ENCODE results near the gene NUP214. TPM values are rescaled to one million over a fixed set of nuclear protein-coding genes. Genes with fewer than 3 reads are reported as not detected.
A peak's percentile ranks its signal among the peaks of the same experiment; 100 is the strongest.

NUP214 gene
- total and polyA plus RNA-seq, 4 donors = 6.6 to 63.6 (median 40.3) TPM

DNA sequence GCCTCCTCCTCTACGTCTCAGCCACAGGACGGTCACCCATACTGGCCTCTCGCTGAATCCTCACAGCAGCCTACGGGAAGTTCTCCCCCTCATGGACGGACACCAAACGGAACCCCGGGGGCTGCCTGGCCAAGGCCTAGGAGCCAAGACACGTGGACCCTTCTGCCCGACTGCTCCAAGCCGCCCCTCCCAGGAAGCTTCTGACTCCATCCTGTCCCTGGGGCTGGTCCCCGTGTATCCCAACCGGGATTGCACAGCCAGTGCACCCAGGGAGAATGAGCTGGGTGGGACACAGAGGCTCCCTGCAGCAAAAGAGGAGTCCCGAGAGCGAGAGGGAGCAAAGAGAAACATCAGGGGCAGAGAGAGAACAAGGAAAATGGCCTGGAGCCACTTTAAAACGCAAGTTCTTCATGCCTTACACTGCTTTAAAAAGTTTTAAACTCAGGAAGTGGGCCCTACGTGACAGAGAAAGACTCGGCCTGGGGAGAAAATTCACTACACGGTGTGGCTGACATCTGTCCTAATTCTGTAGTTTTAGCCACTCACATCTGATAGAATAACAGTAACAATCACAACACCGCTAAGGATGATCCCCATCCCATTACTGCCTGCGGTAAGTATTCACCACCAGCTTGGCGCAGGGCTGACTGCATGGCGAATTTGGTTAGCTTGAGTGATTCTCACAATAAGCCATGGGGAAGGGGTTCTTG is 147.9 kb downstream of the NUP214 start:
- no peak for DNase-seq
- H3K27ac ChIP-seq (ENCODE audit: low read depth in 1 of 2, low read length in 2 of 2) = no peak overlapping the region
- no peak for ATAC-seq (ENCODE audit: low FRiP score)
- H3K9me3 ChIP-seq (ENCODE audit: control insufficient read depth, low read length) = no peaks in the 10 kb centered on the region
- peaks cover 0 to 1% of the 10 kb centered on the region in 2 donors for H3K27me3 ChIP-seq (ENCODE audit: control insufficient read depth in 1 of 2, insufficient read depth in 2 of 2, low read length in 1 of 2)
- intact Hi-C loops (cut with DNase I) = no loop called here
- H3K36me3 ChIP-seq (ENCODE audit: control insufficient read depth in 1 of 2, insufficient read depth in 2 of 2, low read length in 1 of 2) = no peaks in the 10 kb centered on the region
- no peaks in the 10 kb centered on the region for H3K4me1 ChIP-seq (ENCODE audit: control insufficient read depth in 1 of 2, insufficient read depth in 2 of 2, low read length in 2 of 2)
- 90 to 92% methylated on average over 22 of the region's 22 CpGs for WGBS, 2 donors
- no peak overlapping the region for H3K4me3 ChIP-seq (ENCODE audit: low read length in 2 of 2)

- 78 to 87% methylated on average over 13 of the region's 13 CpGs for WGBS, 2 donors
Observed at GRCh38 chr9:131273856-131274673, 148.7 kb downstream of the NUP214 start.

DNA sequence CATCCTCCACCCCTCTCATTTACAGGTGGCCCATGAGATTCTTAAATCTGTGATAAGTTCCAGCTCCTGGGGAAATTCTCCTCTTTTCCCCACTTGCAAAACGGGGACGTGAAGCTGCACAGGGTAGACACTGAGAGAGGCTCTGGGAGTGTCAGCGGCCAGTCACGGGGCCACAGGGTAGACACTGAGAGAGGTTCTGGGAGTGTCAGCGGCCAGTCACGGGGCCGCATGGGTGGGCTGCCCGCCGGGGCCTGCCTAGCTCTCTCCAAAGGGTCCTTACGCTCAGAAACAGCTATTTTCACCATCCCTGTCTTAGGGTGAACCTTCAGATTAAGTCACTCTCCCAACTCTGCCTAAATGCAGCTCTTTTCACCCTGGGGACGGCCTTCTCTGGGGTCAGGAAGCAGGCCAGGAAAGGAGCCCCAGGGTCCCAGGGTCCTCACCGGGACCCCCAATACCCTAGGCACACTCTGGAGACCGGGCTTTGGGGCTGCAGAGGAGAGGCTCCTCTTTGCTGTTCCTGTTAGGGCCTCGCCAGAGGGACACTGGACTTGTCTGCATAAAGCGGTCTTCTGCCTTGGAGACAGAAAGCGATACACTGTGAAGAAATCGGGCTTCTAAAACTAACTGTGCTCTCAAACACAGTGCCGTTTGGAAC is 149.4 kb downstream of the NUP214 start:
- intact Hi-C loops (cut with DNase I) = no loop called here
- no peaks in the 10 kb centered on the region for H3K36me3 ChIP-seq (ENCODE audit: control insufficient read depth in 1 of 2, insufficient read depth in 2 of 2, low read length in 1 of 2)
- no peaks in the 10 kb centered on the region for H3K9me3 ChIP-seq (ENCODE audit: control insufficient read depth, low read length)
- no peak overlapping the region for H3K4me3 ChIP-seq (ENCODE audit: low read length in 2 of 2)
- peaks cover 0 to 1% of the 10 kb centered on the region in 2 donors for H3K27me3 ChIP-seq (ENCODE audit: control insufficient read depth in 1 of 2, insufficient read depth in 2 of 2, low read length in 1 of 2)
- no peak overlapping the region for H3K27ac ChIP-seq (ENCODE audit: low read depth in 1 of 2, low read length in 2 of 2)
- ATAC-seq (ENCODE audit: low FRiP score) (no peak), DNase-seq (peak in 1 of 2 donors; percentile 84)
- 87 to 91% methylated on average over 18 of the region's 18 CpGs for WGBS, 2 donors
- H3K4me1 ChIP-seq (ENCODE audit: control insufficient read depth in 1 of 2, insufficient read depth in 2 of 2, low read length in 2 of 2) = no peaks in the 10 kb centered on the region

More at GRCh38 chr9:131273856-131274673, 148.7 kb downstream of the NUP214 start:
- Histone ChIP-seq H3K36me3 (ENCODE audit: control insufficient read depth in 1 of 2, insufficient read depth in 2 of 2, low read length in 1 of 2) (no peaks in the 10 kb centered on the region), H3K27me3 (ENCODE audit: control insufficient read depth in 1 of 2, insufficient read depth in 2 of 2, low read length in 1 of 2) (peaks cover 0 to 1% of the 10 kb centered on the region in 2 donors), H3K9me3 (ENCODE audit: control insufficient read depth, low read length) (no peaks in the 10 kb centered on the region), H3K4me1 (ENCODE audit: control insufficient read depth in 1 of 2, insufficient read depth in 2 of 2, low read length in 2 of 2) (no peaks in the 10 kb centered on the region), H3K4me3 (ENCODE audit: low read length in 2 of 2) (no peak overlapping the region), H3K27ac (ENCODE audit: low read depth in 1 of 2, low read length in 2 of 2) (no peak overlapping the region)
- intact Hi-C loops (cut with DNase I) = no loop called here
- no peak for ATAC-seq (ENCODE audit: low FRiP score)
- no peak for DNase-seq

GRCh38 chr9:131275332-131276093 is 150.1 kb downstream of the NUP214 start:
- intact Hi-C loops (cut with DNase I) = no loop called here
- DNase-seq = no peak
- no peak overlapping the region for H3K27ac ChIP-seq (ENCODE audit: low read depth in 1 of 2, low read length in 2 of 2)
- no peak overlapping the region for H3K4me3 ChIP-seq (ENCODE audit: low read length in 2 of 2)
- H3K9me3 ChIP-seq (ENCODE audit: control insufficient read depth, low read length) = no peaks in the 10 kb centered on the region
- H3K27me3 ChIP-seq (ENCODE audit: control insufficient read depth in 1 of 2, insufficient read depth in 2 of 2, low read length in 1 of 2) = peaks cover 0 to 1% of the 10 kb centered on the region in 2 donors
- ATAC-seq (ENCODE audit: low FRiP score) = no peak
- H3K4me1 ChIP-seq (ENCODE audit: control insufficient read depth in 1 of 2, insufficient read depth in 2 of 2, low read length in 2 of 2) = no peaks in the 10 kb centered on the region
- WGBS, 2 donors = 91 to 92% methylated on average over 28 to 29 of the region's 29 CpGs
- no peaks in the 10 kb centered on the region for H3K36me3 ChIP-seq (ENCODE audit: control insufficient read depth in 1 of 2, insufficient read depth in 2 of 2, low read length in 1 of 2)

DNA sequence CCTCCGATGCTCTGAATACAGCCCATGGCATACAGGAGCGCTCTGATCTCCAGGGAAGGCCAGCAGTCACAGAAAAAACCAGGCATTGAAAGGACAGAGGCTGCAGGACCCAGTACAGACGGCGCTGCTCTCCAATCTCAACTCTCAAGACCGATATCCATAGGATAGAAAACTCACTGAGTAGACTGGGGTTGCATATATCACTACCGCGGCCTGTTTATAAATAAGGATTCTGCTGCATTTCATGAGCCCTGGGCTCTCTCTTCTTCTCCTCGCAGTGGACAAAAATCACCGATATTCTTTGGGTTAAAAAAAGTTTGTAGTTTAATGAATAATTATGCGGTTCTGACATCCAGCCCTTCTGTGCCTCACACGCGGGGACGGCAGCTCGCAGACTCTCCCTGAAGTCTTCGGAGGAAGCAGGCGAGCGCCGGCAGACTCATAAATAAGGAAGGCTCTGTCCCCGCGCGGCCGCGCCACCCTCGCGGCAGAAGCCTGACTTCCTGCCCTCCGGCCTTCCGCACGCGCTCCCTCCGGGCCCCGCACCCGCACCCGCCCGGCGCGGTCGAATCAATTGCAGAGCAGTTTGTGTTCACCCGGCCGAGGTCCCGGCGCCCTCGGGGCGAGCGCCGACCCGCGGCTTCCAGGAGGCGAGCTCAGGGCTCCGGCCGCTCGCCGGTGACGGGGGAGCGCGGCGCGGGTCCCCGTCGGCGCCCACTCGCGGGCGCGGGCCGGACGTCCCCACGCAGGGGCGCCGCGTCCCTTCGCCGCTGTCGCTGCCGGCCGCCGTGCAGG is 150.9 kb downstream of the NUP214 start, which contains the start of gene FAM78A:
Gene FAM78A, minus strand, starts transcription at position 417 of the 795 bp plus-strand sequence. Its CDS starts 331 bp downstream, at position 86.
- no peaks in the 10 kb centered on the region for H3K36me3 ChIP-seq (ENCODE audit: control insufficient read depth in 1 of 2, insufficient read depth in 2 of 2, low read length in 1 of 2)
- 17 to 20% methylated on average over 62 to 76 of the region's 76 CpGs for WGBS, 2 donors
- peak within 1 kb of the TSS; percentile 36 to 41 for H3K4me3 ChIP-seq (ENCODE audit: low read length in 2 of 2)
- intact Hi-C loops (cut with DNase I) = no loop called here
- DNase-seq (peak; percentile 85 to 86), ATAC-seq (ENCODE audit: low FRiP score) (no peak)
- H3K27ac ChIP-seq (ENCODE audit: low read depth in 1 of 2, low read length in 2 of 2) = no peak within 1 kb of the TSS
- H3K9me3 ChIP-seq (ENCODE audit: control insufficient read depth, low read length) = no peaks in the 10 kb centered on the region
- H3K4me1 ChIP-seq (ENCODE audit: control insufficient read depth in 1 of 2, insufficient read depth in 2 of 2, low read length in 2 of 2) = no peaks in the 10 kb centered on the region
- peaks cover 0 to 1% of the 10 kb centered on the region in 2 donors for H3K27me3 ChIP-seq (ENCODE audit: control insufficient read depth in 1 of 2, insufficient read depth in 2 of 2, low read length in 1 of 2)

GRCh38 chr9:131276891-131277286 is 151.5 kb downstream of the NUP214 start:
- Histone ChIP-seq H3K4me1 (ENCODE audit: control insufficient read depth in 1 of 2, insufficient read depth in 2 of 2, low read length in 2 of 2) (no peaks in the 10 kb centered on the region), H3K4me3 (ENCODE audit: low read length in 2 of 2) (peak overlapping the region; percentile 36 to 41), H3K36me3 (ENCODE audit: control insufficient read depth in 1 of 2, insufficient read depth in 2 of 2, low read length in 1 of 2) (no peaks in the 10 kb centered on the region), H3K9me3 (ENCODE audit: control insufficient read depth, low read length) (no peaks in the 10 kb centered on the region), H3K27ac (ENCODE audit: low read depth in 1 of 2, low read length in 2 of 2) (no peak overlapping the region), H3K27me3 (ENCODE audit: control insufficient read depth in 1 of 2, insufficient read depth in 2 of 2, low read length in 1 of 2) (peaks cover 0 to 1% of the 10 kb centered on the region in 2 donors)
- 1 to 4% methylated on average over 16 to 60 of the region's 60 CpGs for WGBS, 2 donors
- intact Hi-C loops (cut with DNase I) = no loop called here
- DNase-seq = no peak
- ATAC-seq (ENCODE audit: low FRiP score) = no peak

DNA sequence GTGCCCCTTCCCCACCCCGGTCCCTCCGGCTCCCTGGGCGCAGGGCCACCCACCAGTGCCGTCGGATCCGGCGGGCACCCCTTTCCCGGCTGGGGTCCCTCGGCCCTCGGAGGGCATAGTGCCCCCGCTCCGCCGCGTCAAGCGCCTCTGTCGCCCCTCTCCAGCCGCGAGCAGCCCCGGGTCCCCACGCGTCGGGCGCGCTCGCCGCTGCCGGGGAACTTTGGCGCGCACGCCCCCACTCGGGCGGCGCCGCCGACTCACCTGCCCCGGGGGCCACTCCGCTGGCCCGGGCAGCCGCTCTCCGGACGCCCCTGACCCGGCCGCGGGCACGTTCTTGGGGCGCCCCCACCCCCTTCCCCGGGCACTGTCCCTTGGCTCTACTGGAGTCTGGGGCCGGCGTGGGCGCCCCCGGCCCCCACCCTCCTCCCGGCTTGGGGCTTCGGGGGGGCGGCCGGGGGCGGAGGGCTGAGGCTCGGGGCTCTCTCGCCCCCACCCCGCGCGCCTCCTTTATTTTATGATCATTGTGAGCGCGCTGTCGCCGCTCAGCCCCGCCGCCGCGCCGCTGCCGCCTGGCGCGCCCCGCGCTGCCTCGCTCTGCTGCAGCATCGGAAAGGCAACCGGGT is 152.0 kb downstream of the NUP214 start:
- no peak for ATAC-seq (ENCODE audit: low FRiP score)
- intact Hi-C loops (cut with DNase I) = no loop called here

More for the DNA sequence above, 152.0 kb downstream of the NUP214 start:
- no peak for DNase-seq
- 0 to 1% methylated on average over 37 to 78 of the region's 78 CpGs for WGBS, 2 donors
- Histone ChIP-seq H3K36me3 (ENCODE audit: control insufficient read depth in 1 of 2, insufficient read depth in 2 of 2, low read length in 1 of 2) (no peaks in the 10 kb centered on the region), H3K4me1 (ENCODE audit: control insufficient read depth in 1 of 2, insufficient read depth in 2 of 2, low read length in 2 of 2) (no peaks in the 10 kb centered on the region), H3K4me3 (ENCODE audit: low read length in 2 of 2) (peak overlapping the region; percentile 41 to 71), H3K27me3 (ENCODE audit: control insufficient read depth in 1 of 2, insufficient read depth in 2 of 2, low read length in 1 of 2) (peaks cover 0 to 1% of the 10 kb centered on the region in 2 donors), H3K9me3 (ENCODE audit: control insufficient read depth, low read length) (no peaks in the 10 kb centered on the region), H3K27ac (ENCODE audit: low read depth in 1 of 2, low read length in 2 of 2) (no peak overlapping the region)

Data from aorta (tissue), 5 donors.